ENCODE results near the gene SUGCT. TPM values are rescaled to one million over a fixed set of nuclear protein-coding genes. Genes with fewer than 3 reads are reported as not detected.

The SUGCT gene
- total and polyA plus RNA-seq, 2 of the 8 experiments (the other 6 are each of a cell fraction or from before 2014, with no cell fraction given), result 2.8 to 5.4 TPM

GRCh38 chr7:40283391-40283790, 148.6 kb downstream of the SUGCT start:
- WGBS, 2 experiments (ENCODE audit: extremely low coverage in 1 of 2, insufficient coverage in 1 of 2, insufficient read length in 1 of 2, insufficient replicate concordance in 2 of 2, low coverage in 1 of 2, low lambda C conversion rate in 2 of 2, missing lambda C conversion rate in 1 of 2), result 93% methylated on average over 6 of the region's 6 CpGs; no CpG with 5 or more reads in 1 of the 2 experiments
- no peaks in the 10 kb centered on the region for H3K9me3 ChIP-seq (ENCODE audit: insufficient read depth in 2 of 2, low read depth in 1 of 2, low read length in 1 of 2)
- TF ChIP-seq BCL11A (IDR thresholded peaks at IDR 0.05; ENCODE audit: low read depth in 2 of 2, low read length in 2 of 2) (no peak), NANOG (IDR thresholded peaks at IDR 0.05; ENCODE audit: insufficient read depth, low read depth, low read length, poor library complexity, severe bottlenecking) (no peak), RNF2 (IDR thresholded peaks at IDR 0.05; ENCODE audit: borderline replicate concordance, low read depth, low read length, missing control alignments, poor library complexity, severe bottlenecking) (no peak), SIX5 (IDR thresholded peaks at IDR 0.05; ENCODE audit: low read depth, low read length) (no peak), JUN (IDR thresholded peaks at IDR 0.05; ENCODE audit: low read depth, low read length) (no peak)

More at GRCh38 chr7:40283391-40283790, 148.6 kb downstream of the SUGCT start:
- H4K5ac ChIP-seq (ENCODE audit: insufficient read length, low read depth, low read length), result no peak overlapping the region
- ChIA-PET POLR2A (ENCODE audit: partially characterized antibody) (no interaction called here), CTCF (ENCODE audit: partially characterized antibody) (no interaction called here)
- no peak overlapping the region for H3K18ac ChIP-seq (ENCODE audit: extremely low read depth, low read length)
- H3K36me3 ChIP-seq (ENCODE audit: control insufficient read depth in 2 of 4, insufficient read depth in 4 of 4, low read length in 3 of 4), result no peaks in the 10 kb centered on the region
- no peak overlapping the region for H2BK5ac ChIP-seq (ENCODE audit: low read depth, low read length)
- no peaks in the 10 kb centered on the region for H3K79me1 ChIP-seq (ENCODE audit: low read depth, low read length)
- H2BK15ac ChIP-seq (ENCODE audit: low read length), result no peak overlapping the region
- DNase-seq (ENCODE audit: low read depth in 1 of 2, low spot score in 2 of 2), result no peak
- H3K4me3 ChIP-seq (ENCODE audit: extremely low read depth in 1 of 4, insufficient read depth in 2 of 4, low read depth in 3 of 4, low read length in 4 of 4), result no peak overlapping the region
- no peaks in the 10 kb centered on the region for H3K27me3 ChIP-seq (replicated peaks in 1 of 4; ENCODE audit: control insufficient read depth in 3 of 4, extremely low read depth in 1 of 4, insufficient read depth in 3 of 4, low read length in 3 of 4)
- H3K4me2 ChIP-seq (ENCODE audit: insufficient read depth in 1 of 2, low read depth in 2 of 2, low read length in 2 of 2), result no peak overlapping the region
- no peak overlapping the region for H2AFZ ChIP-seq (ENCODE audit: low read length)
- no peak for FAIRE-seq
- H3K27ac ChIP-seq (ENCODE audit: low read depth, low read length), result no peak overlapping the region
- H4K20me1 ChIP-seq (replicated peaks in 1 of 2; ENCODE audit: control insufficient read depth in 1 of 2, insufficient read depth in 2 of 2, low read length in 2 of 2), result no peaks in the 10 kb centered on the region
- H2BK12ac ChIP-seq (ENCODE audit: low read depth, low read length), result no peak overlapping the region
- no peak overlapping the region for H4K8ac ChIP-seq (ENCODE audit: extremely low read depth, insufficient read depth, low read length)
- H3K4ac ChIP-seq (replicated peaks; ENCODE audit: insufficient read length, low read depth, low read length), result no peak overlapping the region
- no peak overlapping the region for H3K14ac ChIP-seq (ENCODE audit: insufficient read length)
- no peaks in the 10 kb centered on the region; the same call in 1 of the 2 replicates for H3K23me2 ChIP-seq (ENCODE audit: low read depth, low read length)
- H2BK120ac ChIP-seq (replicated peaks; ENCODE audit: low read depth, low read length), result no peak overlapping the region
- no peak overlapping the region for H4K91ac ChIP-seq (replicated peaks; ENCODE audit: insufficient read length, low read length)
- no peak overlapping the region for H3K9ac ChIP-seq (replicated peaks in 1 of 4; ENCODE audit: extremely low read depth in 1 of 4, low read depth in 3 of 4, low read length in 3 of 4)
- H3K4me1 ChIP-seq (replicated peaks in 1 of 4; ENCODE audit: control insufficient read depth in 3 of 4, insufficient read depth in 4 of 4, low read length in 3 of 4), result no peaks in the 10 kb centered on the region
- no peak overlapping the region for H3K56ac ChIP-seq (replicated peaks; ENCODE audit: insufficient read length, low read depth, low read length)
- no peaks in the 10 kb centered on the region for H3K79me2 ChIP-seq (ENCODE audit: control insufficient read depth in 1 of 2, insufficient read depth in 2 of 2, low read length in 2 of 2)
- no peak overlapping the region for H2AK5ac ChIP-seq (ENCODE audit: low read depth, low read length)
- H3K23ac ChIP-seq (ENCODE audit: insufficient read length), result no peak overlapping the region
- no peak overlapping the region for H2BK20ac ChIP-seq (ENCODE audit: low read length)
